ENCODE data around the gene KAT6B.

GRCh38 chr10:74835963-74836362 lies 9.6 kb downstream of the KAT6B start:
- TF ChIP-seq POLR2A (IDR thresholded peaks at IDR 0.05; ENCODE audit: low read depth, low read length) (no peak), POLR2AphosphoS5 (IDR thresholded peaks at IDR 0.05; ENCODE audit: low read depth, low read length) (no peak), TAF1 (IDR thresholded peaks at IDR 0.05; ENCODE audit: low read depth, low read length) (no peak), SPI1 (IDR thresholded peaks at IDR 0.05; ENCODE audit: low read depth, low read length) (no peak), PAX5 (IDR thresholded peaks at IDR 0.05; ENCODE audit: insufficient read depth, low read length, severe bottlenecking) (no peak)

Data from GM12891 (cell line).